GM12865 (cell line): ENCODE data around the gene RGSL1.

Experiments used
- DNase-seq: peaks from one replicate; pipeline ENCODE4 v3.0.0; 2010; ENCODE audit warnings: low read depth
- H3K4me3 ChIP-seq: 2 replicates; pipeline ENCODE4 v1.5.1; 2011; ENCODE audit warnings: mild to moderate bottlenecking, low read depth, low read length, control low read depth
- TF ChIP-seq, protein P1 (sequence below): IDR thresholded peaks from 2 replicates; pipeline ENCODE4 v1.5.1; 2011; ENCODE audit warnings: low read length, control low read depth, low read depth, inconsistent platforms; ENCODE audit not compliant: insufficient read depth; ENCODE audit errors: missing control alignments

Gene RGSL1

DNA sequence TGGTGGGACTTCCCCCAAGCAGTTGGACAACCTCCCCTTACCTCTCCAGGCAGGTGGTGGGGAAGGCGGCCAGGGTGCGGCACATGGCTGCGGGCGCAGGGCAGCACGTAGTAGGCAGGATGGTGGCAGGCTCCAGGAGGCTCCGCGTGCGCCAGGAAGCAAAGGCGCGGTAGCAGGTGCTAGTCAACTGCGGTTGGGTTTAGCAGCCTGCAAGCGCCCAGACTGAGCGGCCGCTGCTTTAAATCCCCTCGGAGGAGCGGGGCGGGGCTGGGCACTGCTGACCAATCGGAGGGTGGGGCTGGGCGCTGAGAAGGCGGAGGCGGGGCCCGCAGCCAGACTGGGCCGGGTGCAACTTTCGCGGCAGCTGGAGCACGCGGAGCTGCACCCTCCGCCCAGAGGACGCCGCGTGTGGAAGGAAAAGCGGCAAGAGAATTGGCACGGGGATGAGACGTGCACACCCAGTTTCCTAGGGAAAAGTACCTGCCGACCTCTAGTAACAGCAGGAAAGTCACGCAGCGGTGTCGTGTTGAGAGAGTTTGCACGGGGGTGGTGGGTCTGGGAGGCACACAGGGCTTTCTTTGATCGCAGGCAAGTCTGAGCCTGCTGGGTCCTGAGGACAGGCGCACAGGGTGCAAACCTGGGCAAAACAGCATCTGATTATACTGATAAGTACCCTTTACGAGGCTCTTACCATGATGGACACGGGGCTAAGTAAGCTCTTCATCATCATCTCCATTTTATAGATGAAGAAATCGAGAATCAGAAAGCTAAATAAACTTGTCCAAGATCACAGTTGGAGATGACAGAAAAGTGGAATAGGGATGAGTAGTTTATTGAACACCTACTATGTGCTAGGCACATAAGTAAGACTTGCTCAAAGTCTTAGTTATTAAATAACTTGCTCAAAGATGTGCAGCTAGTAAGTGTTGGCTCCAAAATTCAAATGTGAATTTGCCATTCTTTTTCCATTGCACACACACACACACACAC lies 154.5 kb downstream of the RGSL1 start, which contains the start of gene RGS16:
TSS of gene RGS16 (minus strand) at position 215 of the 990 bp plus-strand sequence. CDS start at position 85, 130 bp downstream.
- DNase-seq: peak; percentile 98
- H3K4me3 ChIP-seq: peak within 1 kb of the TSS; percentile 81
- TF ChIP-seq, protein P1, sequence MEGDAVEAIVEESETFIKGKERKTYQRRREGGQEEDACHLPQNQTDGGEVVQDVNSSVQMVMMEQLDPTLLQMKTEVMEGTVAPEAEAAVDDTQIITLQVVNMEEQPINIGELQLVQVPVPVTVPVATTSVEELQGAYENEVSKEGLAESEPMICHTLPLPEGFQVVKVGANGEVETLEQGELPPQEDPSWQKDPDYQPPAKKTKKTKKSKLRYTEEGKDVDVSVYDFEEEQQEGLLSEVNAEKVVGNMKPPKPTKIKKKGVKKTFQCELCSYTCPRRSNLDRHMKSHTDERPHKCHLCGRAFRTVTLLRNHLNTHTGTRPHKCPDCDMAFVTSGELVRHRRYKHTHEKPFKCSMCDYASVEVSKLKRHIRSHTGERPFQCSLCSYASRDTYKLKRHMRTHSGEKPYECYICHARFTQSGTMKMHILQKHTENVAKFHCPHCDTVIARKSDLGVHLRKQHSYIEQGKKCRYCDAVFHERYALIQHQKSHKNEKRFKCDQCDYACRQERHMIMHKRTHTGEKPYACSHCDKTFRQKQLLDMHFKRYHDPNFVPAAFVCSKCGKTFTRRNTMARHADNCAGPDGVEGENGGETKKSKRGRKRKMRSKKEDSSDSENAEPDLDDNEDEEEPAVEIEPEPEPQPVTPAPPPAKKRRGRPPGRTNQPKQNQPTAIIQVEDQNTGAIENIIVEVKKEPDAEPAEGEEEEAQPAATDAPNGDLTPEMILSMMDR: no peak

DNA sequence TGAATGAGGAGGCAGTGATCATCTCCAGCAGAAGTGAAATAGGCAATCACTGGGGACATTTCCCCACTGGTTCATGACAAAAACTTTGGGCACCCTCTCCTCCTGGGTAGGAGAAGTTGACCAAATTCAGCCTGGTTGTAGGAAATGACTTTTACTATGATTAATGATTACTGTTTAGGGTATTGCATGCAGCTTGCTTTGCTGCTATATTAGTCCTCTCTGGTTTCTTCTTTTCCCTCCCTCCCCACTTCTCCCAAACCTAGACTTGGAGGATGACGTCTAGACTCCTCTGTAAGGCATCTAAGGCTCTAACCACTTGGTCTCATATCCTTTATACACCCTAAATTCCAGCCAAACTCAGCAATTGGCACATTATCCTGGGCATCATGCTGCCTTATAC lies 157.6 kb downstream of the RGSL1 start:
- DNase-seq: no peak
- TF ChIP-seq, protein P1: no peak
- no peak overlapping the region for H3K4me3 ChIP-seq

DNA sequence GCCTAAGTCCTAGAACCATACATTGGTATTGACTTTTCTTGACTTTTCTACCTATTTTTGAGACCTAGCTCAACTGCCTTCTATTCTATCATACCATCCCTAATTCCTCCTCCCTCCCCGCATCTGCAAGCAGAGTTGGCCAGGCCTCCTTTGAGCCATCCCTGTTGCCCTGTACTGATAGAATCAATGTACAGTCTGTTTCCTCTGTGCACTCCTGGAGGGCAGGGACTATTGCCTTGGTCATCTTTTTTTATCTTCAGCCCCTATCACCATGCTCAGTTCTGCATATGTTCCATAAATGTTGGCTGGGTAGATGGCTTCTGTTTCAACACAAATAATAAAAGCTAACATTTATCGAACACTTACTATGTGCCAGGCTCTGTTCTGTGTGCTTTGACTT lies 158.3 kb downstream of the RGSL1 start:
- TF ChIP-seq, protein P1: no peak
- DNase-seq: no peak
- H3K4me3 ChIP-seq: no peak overlapping the region

DNA sequence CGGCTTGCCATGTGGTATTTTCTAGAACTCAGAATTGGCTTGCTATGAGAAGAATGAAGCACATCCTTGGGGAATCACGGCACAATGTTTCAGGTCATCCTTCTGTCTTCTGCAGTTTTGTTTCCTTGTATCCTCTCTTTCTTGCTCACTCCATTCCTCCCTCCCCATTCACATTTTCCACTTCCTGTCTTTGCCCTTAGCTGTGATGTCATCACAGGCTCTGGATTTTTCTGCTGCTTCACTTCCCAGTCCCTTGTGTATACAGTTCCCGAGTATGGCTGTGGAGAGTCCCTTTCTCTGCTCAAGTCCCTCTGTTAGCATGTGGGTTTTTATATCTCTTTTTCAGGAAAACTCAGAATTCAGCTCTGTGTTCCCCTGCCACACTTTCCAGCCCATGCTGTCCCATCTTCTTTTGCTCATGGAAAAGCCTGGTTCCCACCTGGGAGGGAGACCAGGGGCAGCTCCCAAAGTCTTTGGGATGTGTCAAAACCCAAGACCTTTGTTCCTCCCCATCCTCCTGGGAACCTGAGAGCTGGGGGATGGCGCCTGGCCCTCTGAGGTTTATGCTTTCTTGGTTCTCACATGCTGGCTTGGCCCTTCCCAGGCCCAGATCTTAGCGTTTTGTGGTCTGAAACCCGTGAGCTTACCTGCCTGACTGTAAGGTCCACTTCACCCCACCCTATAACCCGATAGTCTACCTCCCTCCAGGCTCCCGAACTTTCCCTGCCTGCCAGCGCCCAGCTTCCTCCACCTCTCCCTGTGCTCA lies 159.1 kb downstream of the RGSL1 start:
- peak; percentile 65 for DNase-seq
- TF ChIP-seq, protein P1: no peak
- H3K4me3 ChIP-seq: peak overlapping the region; percentile 34
